AG09309 (cell line): ENCODE data around the gene TSTD1.

Source experiments
- DNase-seq: peaks from one replicate; pipeline ENCODE4 v3.0.0-alpha.2; 2010; ENCODE audit warnings: low read depth
- H3K4me3 ChIP-seq: 2 replicates; pipeline ENCODE4 v1.5.1; 2011; ENCODE audit warnings: mild to moderate bottlenecking, low read depth, low read length, moderate library complexity; ENCODE audit not compliant: control insufficient read depth
- TF ChIP-seq, protein P1 (sequence below): IDR thresholded peaks from 2 replicates; pipeline ENCODE4 v1.5.1; 2011; ENCODE audit warnings: mild to moderate bottlenecking, low read depth, low read length, inconsistent platforms; ENCODE audit not compliant: insufficient read depth, control insufficient read depth; ENCODE audit errors: missing control alignments

TSTD1 gene

DNA sequence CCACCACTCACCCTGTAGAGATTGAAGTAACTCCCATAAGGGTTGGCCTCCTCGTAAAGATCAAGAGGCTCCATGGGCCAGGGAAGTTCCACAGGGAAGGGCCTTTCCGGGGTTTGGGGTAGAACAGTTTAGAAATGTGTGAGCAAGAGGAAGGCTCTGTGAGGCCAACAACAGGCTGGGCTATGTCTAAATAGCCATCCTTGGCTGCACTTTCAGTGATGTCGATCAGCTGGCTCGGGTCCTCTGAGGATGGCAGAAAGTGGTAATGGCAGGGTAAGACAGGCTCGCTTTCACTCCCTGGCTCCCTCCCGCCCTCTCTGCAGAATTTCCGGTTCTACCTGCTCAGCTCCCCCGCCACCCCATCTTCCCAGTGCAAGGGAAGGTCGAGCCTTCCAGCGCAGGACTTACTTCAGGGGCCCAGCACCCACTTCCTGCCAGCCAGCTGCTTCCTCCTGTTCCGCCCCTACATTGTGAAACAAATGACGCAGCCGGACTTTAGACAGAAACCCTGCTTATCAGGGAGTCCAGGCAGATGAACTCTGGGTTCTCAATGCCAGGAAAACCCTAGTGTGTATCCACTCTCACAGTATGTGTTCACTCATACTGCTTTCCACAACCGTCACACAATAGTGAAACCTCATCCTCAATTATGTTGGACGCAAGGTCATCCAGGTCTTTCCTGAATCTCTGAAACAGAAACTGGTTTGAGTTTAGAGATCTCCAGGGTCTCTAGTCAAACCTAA, 25.1 kb downstream of the TSTD1 start:
- TF ChIP-seq, protein P1, sequence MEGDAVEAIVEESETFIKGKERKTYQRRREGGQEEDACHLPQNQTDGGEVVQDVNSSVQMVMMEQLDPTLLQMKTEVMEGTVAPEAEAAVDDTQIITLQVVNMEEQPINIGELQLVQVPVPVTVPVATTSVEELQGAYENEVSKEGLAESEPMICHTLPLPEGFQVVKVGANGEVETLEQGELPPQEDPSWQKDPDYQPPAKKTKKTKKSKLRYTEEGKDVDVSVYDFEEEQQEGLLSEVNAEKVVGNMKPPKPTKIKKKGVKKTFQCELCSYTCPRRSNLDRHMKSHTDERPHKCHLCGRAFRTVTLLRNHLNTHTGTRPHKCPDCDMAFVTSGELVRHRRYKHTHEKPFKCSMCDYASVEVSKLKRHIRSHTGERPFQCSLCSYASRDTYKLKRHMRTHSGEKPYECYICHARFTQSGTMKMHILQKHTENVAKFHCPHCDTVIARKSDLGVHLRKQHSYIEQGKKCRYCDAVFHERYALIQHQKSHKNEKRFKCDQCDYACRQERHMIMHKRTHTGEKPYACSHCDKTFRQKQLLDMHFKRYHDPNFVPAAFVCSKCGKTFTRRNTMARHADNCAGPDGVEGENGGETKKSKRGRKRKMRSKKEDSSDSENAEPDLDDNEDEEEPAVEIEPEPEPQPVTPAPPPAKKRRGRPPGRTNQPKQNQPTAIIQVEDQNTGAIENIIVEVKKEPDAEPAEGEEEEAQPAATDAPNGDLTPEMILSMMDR, result no peak
- no peak for DNase-seq
- no peak overlapping the region for H3K4me3 ChIP-seq

DNA sequence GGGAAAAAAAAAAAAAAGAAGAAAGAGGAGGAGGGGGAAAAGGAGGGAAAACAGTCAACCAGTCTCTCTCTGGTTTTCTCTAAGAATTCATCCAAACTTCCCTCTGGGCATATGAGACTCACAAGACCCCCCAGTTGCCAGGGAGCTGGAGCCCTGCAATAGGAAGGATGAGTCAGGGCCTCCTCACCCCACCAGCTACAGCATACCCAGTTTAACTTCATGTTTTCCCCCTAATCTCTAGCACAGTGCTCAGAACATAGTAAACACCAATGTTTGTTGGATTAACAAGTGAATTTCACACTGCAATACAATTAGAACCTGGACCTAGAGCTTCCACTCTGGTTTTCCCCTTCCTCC, 25.7 kb downstream of the TSTD1 start:
- H3K4me3 ChIP-seq, result no peak overlapping the region
- no peak for DNase-seq
- TF ChIP-seq, protein P1, result no peak

DNA sequence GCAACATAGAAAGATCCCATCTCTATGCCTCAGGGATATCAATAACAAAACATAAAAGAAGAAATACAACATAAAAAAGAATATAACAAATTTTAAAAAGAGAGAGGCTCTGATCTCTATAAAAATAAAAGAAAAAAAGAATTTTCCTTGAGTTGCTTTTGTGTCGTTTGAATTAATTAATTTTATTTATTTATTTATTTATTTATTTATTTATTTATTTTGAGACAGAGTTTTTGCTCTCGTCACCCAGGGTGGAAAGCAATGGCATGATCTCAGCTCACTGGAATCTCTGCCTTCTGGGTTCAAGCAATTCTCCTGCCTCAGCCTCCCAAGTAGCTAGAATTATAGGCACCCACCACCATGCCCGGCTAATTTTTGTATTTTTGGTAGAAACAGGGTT, 26.3 kb downstream of the TSTD1 start:
- no peak overlapping the region for H3K4me3 ChIP-seq
- no peak for DNase-seq
- TF ChIP-seq, protein P1, result no peak

DNA sequence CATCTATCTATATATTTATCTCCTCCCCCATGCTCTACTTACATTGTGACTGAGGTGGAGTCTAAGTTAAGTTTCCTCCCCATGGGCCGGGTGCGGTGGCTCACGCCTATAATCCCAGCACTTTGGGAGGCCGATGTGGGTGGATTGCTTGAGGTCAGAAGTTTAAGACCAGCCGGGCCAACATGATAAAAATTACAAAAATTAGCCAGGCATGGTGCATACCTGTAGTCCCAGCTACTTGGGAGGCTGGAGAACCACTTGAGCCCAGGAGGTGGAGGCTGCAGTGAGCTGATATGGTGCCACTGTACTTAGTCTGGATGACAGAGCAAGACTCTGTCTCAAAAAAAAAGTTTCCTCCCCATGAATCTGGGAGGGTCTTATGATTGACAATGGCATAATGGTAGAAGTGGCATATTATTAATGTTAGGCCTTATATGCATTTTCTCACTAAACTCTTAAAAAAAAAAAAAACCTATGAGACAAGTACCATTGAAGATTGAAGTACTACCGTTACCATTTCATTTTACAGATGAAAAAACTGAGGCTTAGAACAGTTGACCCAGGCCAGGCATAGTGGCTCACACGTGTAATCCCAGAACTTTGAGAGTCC, 29.1 kb downstream of the TSTD1 start:
- H3K4me3 ChIP-seq, result no peak overlapping the region
- DNase-seq, result no peak
- TF ChIP-seq, protein P1, result no peak

DNA sequence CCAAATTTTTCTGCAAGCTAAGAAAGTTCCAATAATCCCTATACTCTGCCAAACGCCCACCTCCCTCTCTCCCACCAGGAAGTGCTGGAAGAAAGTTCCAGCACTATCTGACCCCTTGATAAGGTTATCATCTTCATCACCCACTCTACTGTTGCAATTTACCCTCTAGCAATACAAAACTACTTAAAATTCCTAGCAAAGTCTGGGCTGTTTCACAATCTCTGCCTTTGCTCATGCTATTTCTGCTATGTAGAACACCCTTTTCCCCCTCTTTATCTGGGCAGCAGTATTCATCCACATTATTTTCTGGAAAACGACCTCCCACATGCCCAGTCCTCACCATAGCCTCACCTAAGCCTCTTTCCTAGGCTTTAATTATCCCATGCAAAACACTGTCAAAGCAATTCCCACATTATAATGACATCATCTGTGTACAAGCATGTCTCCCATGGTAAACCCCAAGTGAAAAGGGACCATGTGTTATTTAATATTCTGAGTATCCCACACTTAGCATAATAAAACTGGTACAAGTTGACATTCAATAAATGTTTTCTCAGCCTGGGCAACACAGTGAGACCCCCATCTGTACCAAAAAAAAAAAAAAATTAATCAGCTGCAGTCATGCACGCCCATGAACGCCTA, 29.8 kb downstream of the TSTD1 start:
- no peak overlapping the region for H3K4me3 ChIP-seq
- DNase-seq, result no peak
- TF ChIP-seq, protein P1, result no peak

DNA sequence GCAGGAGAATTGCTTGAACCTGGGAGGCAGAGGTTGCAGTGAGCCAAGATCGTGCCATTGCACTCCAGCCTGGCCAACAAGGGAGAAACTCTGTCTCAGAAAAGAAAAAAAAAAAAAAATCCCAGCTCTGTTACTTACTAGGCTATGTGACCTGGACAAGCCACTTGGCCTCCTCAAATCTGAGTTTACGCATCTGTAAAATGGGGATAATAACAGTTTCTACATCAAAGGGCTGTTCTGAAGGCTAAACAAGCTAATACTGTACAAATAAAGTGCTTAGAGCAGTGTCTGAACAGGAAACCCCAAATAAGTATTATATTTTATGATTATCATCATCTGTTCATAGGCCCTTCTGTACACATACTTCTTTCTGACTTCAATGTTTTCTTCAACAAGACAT, 31.4 kb downstream of the TSTD1 start:
- no peak for DNase-seq
- TF ChIP-seq, protein P1, result no peak
- H3K4me3 ChIP-seq, result no peak overlapping the region

DNA sequence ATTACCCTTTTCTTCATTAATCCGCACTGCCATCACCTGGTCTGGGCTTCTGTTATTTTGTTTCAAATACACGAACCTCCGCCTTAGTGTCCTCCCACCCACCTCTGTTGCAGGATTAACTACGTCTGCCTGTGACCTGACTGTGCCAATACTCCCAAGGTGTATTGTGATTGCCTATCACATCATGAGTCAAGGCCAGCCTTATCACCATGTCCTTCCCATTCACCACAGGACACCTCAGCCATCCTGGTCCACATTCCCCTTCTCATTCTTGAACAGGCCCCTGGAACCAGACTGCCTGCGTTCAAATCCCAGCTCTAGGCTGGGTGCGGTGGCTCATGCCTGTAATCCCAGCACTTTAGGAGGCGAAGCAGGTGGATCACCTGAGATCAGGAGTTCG, 32.2 kb downstream of the TSTD1 start:
- no peak for DNase-seq
- TF ChIP-seq, protein P1, result no peak
- H3K4me3 ChIP-seq, result no peak overlapping the region
